Keratinocyte (primary cell): ENCODE measurements around the gene GPAT3.

Experiments used
- EZH2 ChIP-seq: IDR thresholded peaks from one replicate; pipeline ENCODE4 v1.6.1; 2012; ENCODE audit warnings: inconsistent platforms, mild to moderate bottlenecking, low read length, moderate library complexity
- TF ChIP-seq, protein P1 (sequence below), 3 experiments: IDR thresholded peaks in 1 of 3; conservative IDR thresholded peaks in 1 of 3; optimal IDR thresholded peaks in 1 of 3; 2 replicates in 2 of 3; 3 replicates in 1 of 3; pipeline versions ENCODE3 to v1.5.1; 2011; ENCODE audit warnings: low read length in 3 of 3, mild to moderate bottlenecking in 3 of 3, moderate library complexity in 2 of 3, control low read depth in 1 of 3, inconsistent platforms in 1 of 3; ENCODE audit not compliant: insufficient read depth in 2 of 3; ENCODE audit errors: extremely low read depth in 1 of 3

- TF ChIP-seq, protein P1, sequence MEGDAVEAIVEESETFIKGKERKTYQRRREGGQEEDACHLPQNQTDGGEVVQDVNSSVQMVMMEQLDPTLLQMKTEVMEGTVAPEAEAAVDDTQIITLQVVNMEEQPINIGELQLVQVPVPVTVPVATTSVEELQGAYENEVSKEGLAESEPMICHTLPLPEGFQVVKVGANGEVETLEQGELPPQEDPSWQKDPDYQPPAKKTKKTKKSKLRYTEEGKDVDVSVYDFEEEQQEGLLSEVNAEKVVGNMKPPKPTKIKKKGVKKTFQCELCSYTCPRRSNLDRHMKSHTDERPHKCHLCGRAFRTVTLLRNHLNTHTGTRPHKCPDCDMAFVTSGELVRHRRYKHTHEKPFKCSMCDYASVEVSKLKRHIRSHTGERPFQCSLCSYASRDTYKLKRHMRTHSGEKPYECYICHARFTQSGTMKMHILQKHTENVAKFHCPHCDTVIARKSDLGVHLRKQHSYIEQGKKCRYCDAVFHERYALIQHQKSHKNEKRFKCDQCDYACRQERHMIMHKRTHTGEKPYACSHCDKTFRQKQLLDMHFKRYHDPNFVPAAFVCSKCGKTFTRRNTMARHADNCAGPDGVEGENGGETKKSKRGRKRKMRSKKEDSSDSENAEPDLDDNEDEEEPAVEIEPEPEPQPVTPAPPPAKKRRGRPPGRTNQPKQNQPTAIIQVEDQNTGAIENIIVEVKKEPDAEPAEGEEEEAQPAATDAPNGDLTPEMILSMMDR (optimal IDR thresholded peaks at IDR 0.05 in 1 of 3, IDR thresholded peaks at IDR 0.05 in 1 of 3, conservative IDR thresholded peaks at IDR 0.05 in 1 of 3; ENCODE audit: extremely low read depth in 1 of 3, insufficient read depth in 2 of 3, low read length in 3 of 3): no peak
- no peak for TF ChIP-seq EZH2
Measured at GRCh38 chr4:83552083-83552482, 16.2 kb downstream of the GPAT3 start.
